GM13976 (cell line): Measurements from ENCODE around the gene F2RL1.
"Not testable (repeated sequence)": the region's sequence is repeated elsewhere in the genome, so short reads cannot be mapped to it uniquely, and the experiment has no call there.

Source experiments
- DNase-seq: peaks from one replicate; pipeline ENCODE4 v3.0.0; 2012; ENCODE audit warnings: low spot score
- CTCF ChIP-seq: IDR thresholded peaks from 2 replicates; pipeline ENCODE4 v1.5.1; 2012; ENCODE audit warnings: borderline replicate concordance, mild to moderate bottlenecking; ENCODE audit not compliant: insufficient read depth; ENCODE audit errors: extremely low read depth, missing control alignments, control extremely low read depth
- in situ Hi-C: fragments of 300-500 bp; cut with MboI; formaldehyde crosslinking; loops from one replicate; pipeline ENCODE4 v1.12.0; 2022; ENCODE audit warnings: low sequenced_read_pairs, mixed read lengths, inconsistent platforms; ENCODE audit not compliant: unreplicated experiment

F2RL1 gene

GRCh38 chr5:76813982-76814562 is 4.8 kb upstream of the F2RL1 start:
- no peak for TF ChIP-seq CTCF
- in situ Hi-C loops = no loop called here
- DNase-seq = no peak

- no peak for TF ChIP-seq CTCF
- no peak for DNase-seq
- in situ Hi-C loops = no loop called here
Measured at GRCh38 chr5:76816110-76816831, 2.6 kb upstream of the F2RL1 start.

- TF ChIP-seq CTCF = no peak
- in situ Hi-C loops = no loop called here
- no peak for DNase-seq
Measured at GRCh38 chr5:76819851-76820525, 1.2 kb downstream of the F2RL1 start.

- no peak for DNase-seq
Measured at GRCh38 chr5:76820526-76820890, 1.7 kb downstream of the F2RL1 start.

GRCh38 chr5:76821136-76821535 is 2.3 kb downstream of the F2RL1 start:
- in situ Hi-C loops = no loop called here
- DNase-seq = no peak
- no peak for TF ChIP-seq CTCF

More at GRCh38 chr5:76820526-76820890, 1.7 kb downstream of the F2RL1 start:
- in situ Hi-C loops = no loop called here
- TF ChIP-seq CTCF = no peak

- in situ Hi-C loops, DNase-seq: not testable (repeated sequence)
Measured at GRCh38 chr5:76822105-76822731, 3.4 kb downstream of the F2RL1 start.

- in situ Hi-C loops, DNase-seq: not testable (repeated sequence)
Measured at GRCh38 chr5:76826416-76826815, 7.6 kb downstream of the F2RL1 start.

- in situ Hi-C loops = no loop called here
- no peak for DNase-seq
- TF ChIP-seq CTCF = no peak
Measured at GRCh38 chr5:76831110-76831452, 12.3 kb downstream of the F2RL1 start.
